HG02852 (cell line): ENCODE data around the gene GALNT2.

Experiments used
- ATAC-seq: cut with Tn5 transposase; IDR thresholded peaks from one replicate; pipeline ENCODE4 v1.9.1; 2021; ENCODE audit warnings: mild to moderate bottlenecking, moderate library complexity; ENCODE audit not compliant: unreplicated experiment

GALNT2 gene

DNA sequence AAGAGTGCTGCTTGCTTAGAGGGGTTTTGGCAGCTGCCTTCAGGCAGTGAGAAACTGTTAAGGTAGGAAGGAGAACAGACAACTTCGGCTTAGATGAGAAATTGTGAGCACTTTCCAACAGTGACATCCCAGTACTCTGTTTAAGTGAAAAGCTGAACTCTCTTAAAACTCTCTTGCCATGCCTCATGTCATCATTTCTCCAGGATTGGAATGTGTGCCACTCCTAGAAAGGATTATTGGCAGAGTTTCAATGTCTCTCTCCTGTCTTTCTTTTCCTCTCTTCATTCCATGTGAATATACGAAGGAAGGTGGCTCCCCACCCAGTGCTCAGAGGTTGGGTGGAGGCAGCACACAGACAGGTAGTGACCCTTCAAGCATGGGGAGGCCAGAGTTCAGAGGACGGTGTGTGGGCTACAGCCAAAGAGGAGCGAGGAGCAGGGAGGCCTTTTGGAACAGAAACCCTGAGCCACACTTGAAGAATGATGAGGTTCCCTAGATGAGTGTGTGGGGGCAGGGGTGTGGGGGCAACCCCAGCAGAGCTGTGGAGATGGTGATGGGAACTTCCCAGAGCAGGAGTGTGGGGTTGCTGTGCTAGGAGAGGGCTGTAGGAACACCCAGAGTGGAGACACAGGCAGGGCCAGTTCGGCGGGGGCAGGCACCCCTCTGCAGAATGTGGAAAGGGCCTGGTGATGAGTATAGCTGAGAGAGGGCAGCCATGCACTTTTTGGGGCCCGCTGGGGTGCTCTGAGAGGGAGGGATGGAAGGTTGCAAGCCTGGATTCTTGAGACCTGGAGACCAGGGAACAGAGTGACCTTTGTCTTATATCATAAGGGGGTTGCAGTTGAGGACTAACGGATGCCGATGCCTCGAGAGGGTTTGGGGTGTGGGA is 58.8 kb downstream of the GALNT2 start:
- no peak for ATAC-seq

DNA sequence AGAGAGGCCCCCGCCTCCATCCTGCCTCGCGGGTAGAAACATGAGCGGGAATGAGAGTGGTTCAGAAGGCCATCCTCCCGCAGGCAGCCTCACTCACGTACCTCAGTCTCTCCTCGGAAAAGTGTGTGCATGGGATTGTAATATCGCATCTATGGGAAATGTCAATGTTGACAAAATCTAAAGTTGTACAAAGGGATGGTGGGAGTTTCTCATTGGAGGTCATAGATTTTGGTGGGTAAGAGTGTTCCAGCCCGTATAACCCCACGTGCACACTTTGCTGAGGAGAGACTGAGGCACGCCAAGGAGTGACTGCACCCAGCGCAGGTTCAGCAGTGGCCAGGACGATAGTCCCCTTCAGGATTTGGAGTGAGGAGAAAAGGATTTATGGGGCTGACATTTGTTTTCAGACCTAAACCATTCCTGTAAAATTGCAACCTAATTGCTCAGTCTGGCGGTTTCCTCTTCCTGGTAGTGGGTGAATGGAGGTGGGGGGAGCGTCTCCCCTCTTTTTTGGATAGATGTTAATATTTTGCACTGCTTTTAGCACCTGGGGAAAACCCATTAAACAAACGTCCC is 59.6 kb downstream of the GALNT2 start:
- no peak for ATAC-seq

DNA sequence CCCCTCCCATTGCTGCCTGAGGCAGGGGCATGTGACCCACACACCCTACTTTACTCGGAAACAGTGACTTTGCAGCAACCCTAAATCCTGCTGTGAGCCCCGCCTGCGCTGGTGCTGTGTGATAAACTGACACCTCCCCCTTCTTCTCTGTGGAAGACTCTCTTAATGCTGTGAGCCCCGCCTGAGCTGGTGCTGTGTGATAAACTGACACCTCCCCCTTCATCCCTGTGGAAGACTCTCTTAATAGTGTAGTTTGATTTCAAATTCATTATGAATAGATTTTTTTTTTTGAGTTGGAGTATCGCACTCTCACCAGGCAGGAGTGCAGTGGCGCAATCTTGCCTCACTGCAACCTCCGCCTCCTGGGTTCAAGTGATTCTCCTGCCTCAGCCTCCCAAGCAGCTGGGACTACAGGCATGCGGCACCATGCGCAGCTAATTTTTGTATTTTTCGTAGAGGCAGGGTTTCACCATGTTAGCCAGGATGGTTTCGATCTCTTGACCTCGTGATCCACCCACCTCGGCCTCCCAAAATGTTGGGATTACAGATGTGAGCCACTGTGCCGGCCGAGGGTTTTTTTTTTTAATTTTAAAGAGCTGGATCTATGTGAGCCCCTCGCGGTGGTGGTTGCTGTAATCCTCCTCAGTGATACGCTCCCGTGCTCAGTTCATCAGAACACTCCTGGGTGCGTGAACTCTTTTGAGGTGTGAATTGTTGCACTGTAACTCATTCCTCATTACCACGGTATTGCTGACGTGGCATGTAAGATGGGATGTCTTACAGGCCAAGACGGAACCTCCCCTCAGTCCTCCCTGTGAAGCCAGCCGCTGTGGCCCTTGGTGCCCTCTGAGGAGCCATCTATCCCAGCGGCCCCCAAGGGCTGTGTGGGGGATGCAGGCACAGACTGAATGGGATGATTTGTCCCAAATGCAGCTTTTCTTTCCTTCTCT is 60.3 kb downstream of the GALNT2 start:
- no peak for ATAC-seq

DNA sequence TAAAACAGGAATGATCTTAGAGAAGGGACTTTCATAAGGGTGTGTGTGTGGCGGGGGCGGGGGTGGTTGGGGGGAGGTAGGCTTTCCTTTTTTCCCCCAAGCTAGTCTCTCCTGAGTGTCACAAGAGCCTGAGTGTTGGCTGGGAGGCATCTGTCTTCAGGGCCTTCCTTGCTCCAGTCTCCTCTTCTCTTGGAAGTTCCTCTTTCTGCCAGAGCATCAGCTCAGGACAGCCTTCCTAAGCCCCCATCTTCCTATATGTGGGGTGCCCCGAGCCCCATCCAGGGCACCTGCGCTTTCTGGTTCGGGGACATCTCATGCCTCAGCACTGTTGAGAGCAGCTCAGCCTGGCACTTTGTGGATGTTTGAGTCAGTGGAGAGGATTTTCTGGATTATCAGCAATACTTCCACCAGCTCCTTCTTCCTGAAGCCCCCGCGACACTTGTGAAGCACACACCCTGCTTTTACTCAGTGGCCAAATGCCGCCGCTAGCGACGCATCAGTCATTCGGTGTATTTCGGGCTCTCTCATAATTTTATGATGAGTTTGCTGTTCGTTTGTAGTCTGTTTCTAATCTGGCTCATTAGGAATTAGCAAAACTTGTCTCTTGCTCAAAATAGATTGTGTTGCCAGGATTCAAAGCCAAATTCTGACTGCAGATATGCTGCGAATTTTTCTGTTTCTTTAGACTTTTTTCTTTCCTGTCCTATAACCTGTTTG is 61.7 kb downstream of the GALNT2 start:
- no peak for ATAC-seq

DNA sequence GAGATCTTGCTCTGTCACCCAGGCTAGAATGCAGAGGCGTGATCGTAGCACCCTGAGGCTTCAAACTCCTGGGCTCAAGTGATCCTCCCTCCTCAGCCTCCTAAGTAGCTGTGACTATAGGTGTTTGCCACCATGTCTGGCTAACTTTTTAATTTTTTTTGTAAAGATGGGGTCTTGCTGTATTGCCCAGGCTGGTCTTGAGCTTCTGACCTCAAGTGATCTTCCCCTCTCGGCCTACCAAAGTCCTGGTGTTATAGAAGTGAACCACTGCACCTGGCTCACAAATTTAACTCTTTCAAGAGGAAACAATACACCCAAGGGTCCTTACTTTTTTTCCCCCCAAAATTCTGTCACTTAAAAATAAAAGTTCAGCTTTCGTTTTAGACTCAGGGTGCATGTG is 62.3 kb downstream of the GALNT2 start:
- no peak for ATAC-seq

DNA sequence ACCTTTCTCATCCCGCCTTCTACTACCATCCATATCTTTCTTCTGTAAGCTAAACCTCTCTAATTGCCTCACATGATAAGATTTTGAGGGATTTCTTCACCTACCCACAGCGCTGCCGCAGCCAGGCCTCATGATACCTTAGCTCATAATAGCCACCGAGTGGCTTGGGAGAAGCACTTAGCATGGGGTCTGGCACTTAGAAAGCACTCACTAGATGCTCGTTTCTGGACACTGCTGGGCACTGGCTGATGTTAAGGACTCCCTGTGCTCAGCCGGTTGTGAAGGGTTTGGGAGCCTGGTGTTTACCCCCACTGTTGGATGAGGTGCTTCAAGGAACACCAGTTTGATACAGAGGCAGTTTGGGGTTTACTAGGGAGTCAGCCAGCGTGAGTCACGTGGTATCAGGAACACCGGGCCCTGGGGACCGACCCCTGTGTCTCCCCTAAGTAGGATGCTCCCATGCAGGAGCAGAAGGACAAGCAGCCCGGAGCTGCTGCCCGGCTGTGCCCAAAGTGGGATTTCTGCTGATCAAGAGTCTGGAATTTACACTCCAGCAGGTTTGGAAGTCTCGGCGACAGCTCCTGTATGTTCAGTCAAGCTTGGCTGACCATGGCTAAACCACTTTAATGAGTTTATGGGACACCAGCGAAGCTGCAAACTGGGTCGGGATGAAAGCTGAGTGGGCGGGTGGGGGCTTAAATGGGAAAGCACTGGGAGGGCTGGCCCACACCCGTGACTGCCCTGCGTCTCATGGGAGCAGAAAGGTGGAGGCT is 63.3 kb downstream of the GALNT2 start:
- no peak for ATAC-seq

DNA sequence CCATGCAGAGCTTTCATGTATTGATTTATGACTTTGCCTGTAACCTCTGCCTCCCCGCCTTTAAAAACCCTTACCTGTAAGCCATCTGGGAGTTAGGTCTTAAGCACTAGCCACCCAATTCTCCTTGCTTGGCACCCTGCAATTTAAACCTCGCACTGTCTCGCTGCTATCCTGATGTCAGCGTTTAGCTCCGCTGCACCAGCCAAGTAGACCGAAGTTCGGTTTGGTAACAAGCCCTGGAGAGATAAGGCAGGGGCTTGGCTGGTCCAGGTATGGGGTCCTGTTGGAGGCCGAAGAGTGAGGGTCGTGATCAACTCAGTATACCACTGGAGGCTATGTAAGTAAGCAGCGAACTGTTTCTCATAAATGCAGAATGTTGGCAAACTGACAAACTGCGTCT is 64.4 kb downstream of the GALNT2 start:
- no peak for ATAC-seq

DNA sequence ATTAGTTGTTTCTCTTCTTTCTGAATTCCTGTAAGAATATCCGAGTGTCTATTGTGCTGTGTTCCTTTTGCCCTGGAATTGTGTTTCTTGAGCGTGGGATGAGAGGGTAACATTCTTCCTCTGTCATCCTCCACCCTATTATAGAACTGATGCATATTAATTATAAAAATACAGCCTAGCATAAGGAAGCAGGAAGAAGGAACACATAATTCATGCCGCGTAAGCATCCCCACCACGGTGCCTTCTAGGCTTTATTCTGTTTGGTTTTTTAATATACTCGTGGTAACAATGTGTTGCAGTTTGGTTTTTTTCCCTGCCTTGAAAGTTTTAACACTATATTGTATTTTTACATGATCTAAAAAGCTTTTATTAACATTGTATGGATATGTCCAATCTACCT is 65.7 kb downstream of the GALNT2 start:
- no peak for ATAC-seq

DNA sequence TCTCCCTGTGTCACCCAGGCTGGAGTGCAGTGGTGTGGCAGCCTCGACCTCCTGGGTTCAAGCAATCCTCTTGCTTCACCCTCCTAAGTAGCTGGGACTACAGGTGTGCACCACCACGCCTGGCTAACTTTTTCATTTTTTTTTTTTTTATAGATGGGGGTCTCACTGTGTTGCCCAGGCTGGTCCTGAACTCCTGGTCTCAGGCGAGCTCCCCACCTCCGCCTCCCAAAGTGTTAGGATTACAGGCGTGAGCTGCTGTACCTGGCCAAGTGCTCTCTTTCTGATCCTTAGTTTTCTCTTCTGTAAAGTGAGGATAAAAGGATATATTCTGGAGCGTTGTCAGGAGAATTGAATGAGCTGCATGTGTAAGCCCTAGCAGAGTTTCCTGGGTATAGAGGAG is 68.7 kb downstream of the GALNT2 start:
- no peak for ATAC-seq

DNA sequence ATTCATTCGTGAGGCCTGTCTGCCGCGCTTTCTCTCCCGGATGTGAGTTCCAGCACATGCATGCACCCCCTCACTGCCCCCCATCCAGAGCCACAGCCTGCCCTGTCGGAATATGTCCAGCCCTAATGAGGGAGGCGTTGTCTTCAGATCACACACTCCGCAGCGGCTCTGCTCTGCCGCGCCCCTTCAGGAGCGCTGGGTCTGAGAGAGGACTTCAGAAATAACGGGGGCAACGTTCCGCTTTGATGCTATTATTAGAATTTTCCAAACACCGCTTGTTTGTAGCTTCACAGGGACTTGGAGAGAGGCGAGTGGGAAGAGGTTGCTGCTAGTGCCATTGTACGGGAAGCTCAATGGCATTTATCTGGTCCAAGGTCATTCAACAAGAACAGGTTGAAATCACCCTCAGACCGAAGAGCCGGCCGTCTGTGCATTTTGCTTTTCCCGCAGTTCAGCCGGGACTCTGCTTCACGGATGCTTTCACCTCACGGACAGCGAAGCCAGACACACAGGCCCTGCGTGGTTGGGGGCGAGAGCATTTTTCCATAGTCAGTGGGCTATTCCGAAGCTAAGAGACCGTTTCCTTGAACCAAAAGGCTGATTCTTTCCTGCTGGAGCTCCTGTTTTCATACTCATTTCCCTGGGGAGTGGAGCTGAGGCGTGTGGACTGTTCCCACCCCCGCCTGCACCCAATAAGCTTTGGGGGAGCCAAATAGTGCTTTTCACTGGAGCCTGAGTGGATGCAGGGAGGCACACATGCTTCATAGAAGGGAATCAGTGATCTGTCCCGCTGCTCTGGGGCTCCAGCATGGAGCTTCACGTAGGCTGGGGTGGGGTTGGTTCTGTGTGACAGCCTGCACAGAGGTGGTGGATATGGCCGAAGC is 69.7 kb downstream of the GALNT2 start:
- ATAC-seq: no peak

DNA sequence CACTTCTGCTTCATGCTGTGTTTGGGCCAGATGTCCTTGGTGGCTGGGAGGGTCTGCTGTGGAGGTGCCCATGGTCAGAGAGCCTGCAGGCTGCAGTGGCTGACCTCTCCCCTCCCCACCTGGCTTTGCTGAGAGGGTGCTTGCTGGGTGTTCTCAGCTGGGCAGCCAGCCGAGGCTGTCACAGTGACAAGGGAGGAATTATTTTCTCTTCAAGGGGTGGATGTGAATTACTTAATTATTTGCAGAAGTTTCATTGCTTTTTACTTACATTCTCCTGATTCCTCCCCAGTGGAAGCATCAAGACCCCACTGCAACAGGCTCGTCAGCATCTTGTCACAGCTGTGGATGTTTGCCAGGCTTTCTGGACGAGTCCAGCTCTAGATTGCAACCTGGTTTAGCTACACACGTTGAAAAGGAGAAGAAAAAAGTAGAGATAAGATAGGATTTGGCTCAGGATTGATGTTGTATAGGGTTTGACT is 70.3 kb downstream of the GALNT2 start:
- ATAC-seq: no peak

DNA sequence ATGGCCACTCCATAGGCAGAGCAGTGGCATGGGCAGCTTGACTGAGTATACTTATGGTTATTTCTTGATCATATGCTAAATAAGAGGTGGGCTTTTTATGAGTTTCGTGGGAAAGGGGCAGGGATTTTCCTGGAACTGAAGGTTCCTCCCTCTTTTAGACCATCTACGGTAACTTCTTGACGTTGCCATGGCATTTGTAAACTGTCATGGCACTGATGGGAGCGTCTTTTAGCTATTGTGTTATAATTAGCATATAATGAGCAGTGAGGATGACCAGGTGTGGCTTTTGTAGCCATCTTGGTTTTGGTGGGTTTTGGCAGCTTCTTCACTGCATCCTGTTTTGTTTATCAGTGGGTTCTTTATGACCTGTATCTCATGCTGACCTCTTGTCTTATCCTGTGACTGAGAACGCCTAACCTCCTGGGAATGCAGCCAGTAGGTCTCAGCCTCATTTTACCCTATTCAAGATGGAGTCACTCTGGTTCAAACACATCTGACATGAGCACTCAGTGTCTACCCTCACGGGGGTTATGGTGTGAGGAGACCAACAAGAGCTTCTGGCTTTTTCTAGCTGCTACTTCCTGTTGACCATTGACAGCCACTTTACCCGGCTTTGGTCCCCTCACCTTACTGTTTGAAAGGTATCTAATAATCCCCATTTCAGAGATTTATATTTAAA is 71.7 kb downstream of the GALNT2 start:
- no peak for ATAC-seq

DNA sequence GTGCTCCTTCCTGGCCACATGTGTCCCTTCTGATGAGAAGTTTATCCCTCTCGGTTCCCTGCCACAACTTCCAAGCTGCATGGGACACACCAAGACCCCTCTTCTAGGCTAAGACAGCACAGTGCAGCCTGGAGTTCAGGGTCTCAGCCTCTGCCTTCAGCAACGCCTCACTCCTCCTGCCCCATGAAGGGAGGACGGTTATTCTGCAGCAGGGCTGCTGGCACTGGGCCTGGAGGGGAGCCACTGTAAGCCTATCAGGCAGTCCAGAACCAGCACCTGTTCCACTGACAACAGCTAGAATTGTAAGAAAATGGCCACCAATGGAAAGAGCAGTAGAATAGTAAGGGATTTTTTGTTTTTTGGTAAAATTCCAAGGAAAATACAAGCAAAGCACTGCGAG is 72.3 kb downstream of the GALNT2 start:
- no peak for ATAC-seq

DNA sequence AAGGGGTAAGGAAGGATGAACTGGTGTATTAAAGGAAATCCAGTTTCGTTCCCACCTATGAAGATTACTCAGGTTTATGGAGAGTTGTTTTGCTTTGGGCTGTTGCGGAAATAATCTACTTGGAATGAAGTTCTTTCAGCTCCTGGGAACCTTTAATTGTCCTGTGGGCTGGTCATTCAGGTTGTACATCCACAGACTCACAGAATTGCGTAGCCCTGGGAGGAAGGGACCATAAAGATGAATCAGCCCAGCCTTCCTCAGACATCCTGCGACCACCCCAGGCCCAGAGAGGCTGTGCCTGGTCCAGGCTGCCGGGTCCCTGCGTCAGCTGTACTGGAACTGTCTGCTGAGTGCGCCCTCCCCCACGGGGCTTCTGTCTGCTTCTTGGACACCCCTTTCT is 72.7 kb downstream of the GALNT2 start:
- no peak for ATAC-seq

DNA sequence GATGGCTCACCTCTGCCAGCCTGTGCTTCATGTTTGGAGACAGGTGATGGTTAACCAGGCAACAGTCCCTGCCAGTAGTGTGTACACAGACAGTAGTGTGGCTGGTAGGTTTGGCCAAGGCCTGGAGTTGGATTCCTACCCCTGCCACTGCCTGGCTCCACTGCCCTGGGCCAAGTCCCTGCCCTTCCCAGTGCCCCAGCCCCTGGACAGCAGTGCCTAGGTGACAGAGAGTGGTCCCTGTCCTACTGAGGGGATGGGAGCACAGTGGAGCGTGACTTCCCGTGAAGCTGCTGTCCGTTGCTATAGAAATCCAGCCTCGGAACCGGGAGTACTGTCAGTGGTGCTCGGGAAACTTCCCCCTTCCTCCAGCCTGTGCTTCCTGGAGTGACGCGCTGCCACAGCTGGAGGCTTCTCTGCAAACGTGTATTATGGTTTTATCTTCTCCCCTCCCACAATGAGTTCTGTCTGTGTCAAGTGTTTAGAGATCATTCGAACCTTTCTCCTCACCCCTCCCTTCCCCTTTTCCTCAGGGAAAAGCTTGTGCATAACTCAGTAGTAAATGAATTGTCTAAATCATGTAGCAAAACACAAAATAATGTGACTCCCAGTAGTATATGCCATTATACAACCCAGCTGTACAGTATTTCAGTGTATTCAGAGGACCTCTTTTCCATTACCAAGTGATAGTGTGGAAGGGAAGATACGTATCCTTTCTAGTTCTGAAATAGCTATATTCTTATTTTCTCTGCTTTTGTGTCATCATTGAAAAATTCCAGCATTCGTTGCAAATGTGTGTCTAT is 73.4 kb downstream of the GALNT2 start:
- no peak for ATAC-seq

DNA sequence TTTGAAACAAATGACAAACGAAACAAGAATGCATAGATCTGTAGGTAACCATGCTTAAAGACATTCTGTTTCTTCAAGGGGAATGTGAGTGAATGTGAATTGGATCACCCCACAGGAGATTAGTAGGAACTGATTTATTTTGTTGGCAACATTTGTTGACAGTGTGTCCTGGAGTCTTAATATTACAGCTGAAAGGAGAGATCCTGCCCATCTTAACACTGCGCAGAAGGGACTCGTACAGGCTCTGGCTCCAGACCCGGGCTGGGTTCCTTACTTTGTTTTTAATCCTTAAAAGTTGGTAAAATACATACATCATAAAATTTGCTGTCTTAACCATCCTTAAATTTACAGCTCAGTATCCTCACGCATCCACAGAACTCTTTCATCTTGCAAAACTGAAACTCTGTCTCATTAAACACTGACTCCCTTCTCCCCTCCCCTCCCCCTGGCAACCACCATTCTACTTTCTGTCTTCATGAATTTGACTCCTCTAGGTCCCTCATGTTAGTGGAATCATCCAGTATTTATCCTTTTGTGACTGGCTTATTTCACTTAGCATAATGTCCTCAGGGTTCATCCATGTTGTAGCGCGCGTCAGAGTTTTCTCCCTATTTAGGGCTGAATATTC is 74.1 kb downstream of the GALNT2 start:
- no peak for ATAC-seq
